Stimulated activated CD4-positive, alpha-beta T cell treated with anti-CD3 and anti-CD28 coated beads, Interleukin-1b, Interleukin-23, amount 100 ng/mL, for 48 hours (primary cell): Measurements from ENCODE around the gene DAB1.
A peak's percentile ranks its signal among the peaks of the same experiment; 100 is the strongest.

ENCODE experiments used
- DNase-seq: peaks from one replicate; pipeline ENCODE4 v3.0.0-alpha.2; 2020

DAB1 gene

DNA sequence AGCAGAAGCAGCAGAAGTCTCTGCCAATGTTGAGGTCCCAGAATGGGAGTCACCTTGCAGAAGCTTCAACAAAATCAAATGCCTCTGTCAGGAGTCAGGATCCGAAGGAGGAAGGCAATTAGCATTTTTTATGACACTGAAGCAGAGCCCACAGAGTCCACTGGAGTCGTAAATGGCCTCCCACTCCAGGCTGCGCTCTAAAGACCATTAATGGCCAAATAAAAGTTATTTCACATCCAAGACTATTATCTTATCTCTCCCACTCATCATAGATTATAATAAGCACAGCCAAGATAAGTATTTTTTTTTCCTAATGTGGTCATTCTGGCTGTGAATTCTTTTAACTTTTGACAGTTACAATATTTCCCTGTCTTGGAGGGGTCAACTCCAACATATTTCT lies 267.0 kb downstream of the DAB1 start:
- no peak for DNase-seq

- no peak for DNase-seq
These were observed 277.8 kb downstream of the DAB1 start for GRCh38 chr1:57146100-57146499.

DNA sequence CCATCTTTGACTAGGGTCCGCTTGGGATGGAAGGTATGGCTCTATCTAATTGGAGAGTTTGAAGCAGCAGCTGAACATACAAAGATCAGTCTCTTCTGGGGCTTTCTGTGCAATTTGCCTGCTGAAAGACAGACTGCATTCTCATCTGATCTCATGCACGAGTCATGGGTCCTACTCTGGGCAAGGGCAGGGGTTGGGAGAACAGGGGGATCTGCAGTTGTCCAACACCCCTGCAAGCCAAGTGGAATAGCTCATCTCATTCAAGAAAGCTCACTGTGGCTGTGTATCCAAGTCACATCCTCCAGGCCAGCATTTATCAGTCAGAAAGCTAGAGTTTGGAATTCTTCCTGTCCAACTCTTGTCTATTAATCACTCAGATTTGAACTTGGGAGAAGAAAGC lies 280.9 kb downstream of the DAB1 start:
- DNase-seq, result no peak

DNA sequence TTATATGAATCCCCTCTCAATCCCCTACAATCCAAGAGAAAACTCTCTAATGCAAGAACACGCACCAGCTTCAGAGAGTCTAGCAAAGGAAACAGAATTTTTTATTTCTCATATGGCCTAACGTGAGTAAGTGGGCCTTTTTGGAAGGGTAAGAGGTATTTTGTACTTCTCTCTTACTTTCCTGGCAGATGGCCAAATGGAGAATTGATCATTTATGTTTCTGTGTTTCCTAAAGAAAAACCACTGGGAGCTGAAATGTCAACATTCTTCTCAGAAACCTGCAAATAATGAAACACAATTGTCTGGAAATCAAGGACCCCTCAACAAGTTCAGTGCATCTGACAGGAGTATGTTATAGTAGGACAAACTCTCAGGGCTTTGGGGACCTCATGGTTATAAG lies 281.7 kb downstream of the DAB1 start:
- DNase-seq, result no peak

GRCh38 chr1:57138432-57139078 lies 285.3 kb downstream of the DAB1 start:
- no peak for DNase-seq

- DNase-seq, result no peak
These were observed 285.9 kb downstream of the DAB1 start for GRCh38 chr1:57137980-57138379.

DNA sequence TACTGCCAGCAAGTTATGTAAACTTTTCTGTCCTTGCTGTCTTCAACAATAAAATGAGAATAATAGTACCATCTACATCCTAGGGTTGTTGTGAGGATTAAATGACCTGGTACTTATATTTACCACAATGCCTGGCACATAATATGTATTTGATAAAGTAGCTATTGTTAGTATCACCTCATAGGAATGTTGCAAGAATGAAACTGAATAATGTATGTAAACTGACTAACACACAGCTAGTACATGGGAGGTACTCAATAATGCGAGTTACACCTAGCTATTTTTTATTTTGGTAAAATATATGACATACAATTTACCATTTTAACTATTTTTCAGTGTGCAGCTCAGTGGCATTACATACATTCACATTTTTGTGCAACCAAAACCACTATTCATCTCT lies 289.1 kb downstream of the DAB1 start:
- DNase-seq, result no peak

DNA sequence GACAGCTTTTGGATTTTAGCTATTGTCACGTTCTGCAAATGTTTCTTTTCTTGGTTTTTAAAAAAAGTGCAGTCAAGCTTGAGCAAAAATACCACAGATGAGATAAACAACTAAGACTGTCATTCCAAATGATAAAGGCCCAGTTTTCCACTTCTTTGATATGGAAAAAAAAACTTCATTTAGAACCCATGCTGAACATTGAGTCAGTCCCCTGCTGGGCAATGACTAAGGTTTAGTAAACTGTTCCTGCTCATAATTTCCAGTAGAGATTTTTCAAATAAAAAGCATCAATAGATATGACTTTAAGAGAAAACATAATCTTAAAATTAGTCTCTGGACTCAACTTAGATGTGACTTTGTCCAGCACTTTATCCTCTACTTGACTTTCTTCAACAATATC lies 290.2 kb downstream of the DAB1 start:
- DNase-seq, result no peak

GRCh38 chr1:57132993-57133622 lies 290.8 kb downstream of the DAB1 start:
- no peak for DNase-seq

GRCh38 chr1:57131701-57132394 lies 292.0 kb downstream of the DAB1 start:
- DNase-seq, result no peak

GRCh38 chr1:57131257-57131656 lies 292.6 kb downstream of the DAB1 start:
- DNase-seq, result no peak

DNA sequence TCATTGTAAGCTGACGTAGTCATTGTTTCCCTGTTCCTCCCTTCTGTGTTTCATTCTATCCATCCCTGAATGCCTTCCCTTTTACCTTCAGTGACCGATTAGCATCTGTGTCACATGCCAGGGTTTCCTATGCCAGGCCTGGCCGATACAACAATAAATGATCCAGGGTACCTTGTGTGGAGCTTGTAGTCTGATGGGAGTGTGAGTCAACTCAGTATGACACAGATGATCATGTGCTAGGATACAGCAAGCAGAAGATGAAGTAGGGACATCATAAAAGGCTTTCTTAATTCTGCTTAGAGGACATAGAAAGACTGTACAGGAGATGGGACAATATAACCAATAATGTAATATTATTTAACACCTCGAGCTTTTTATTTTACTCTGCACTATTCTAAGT lies 294.0 kb downstream of the DAB1 start:
- no peak for DNase-seq

- DNase-seq, result no peak
These were observed 295.9 kb downstream of the DAB1 start for GRCh38 chr1:57127976-57128375.

GRCh38 chr1:57124768-57125446 lies 299.0 kb downstream of the DAB1 start:
- peak; percentile 21 for DNase-seq

GRCh38 chr1:57124170-57124569 lies 299.7 kb downstream of the DAB1 start:
- no peak for DNase-seq

- DNase-seq, result no peak
These were observed 301.8 kb downstream of the DAB1 start for GRCh38 chr1:57122031-57122430.

- no peak for DNase-seq
These were observed 304.8 kb downstream of the DAB1 start for GRCh38 chr1:57118948-57119603.

DNA sequence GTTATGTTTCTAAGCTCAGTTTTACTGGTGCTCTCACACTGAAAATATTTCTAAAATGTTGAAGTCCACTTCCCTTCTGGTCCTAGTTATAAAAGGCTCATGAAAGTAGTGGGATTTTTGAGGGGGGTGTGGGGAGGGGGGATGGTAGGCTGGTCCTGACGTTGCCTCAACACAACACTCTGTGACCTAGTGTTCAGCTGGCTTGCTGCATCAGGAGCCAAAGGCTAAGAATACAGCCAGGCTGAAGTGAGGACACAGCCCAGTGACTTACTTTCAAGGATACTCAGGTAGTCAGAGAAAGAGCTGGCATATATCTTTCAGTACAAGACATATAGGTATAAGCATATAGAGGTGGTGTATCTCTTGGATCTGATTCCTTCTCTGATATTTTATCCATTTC lies 306.1 kb downstream of the DAB1 start:
- DNase-seq, result no peak

DNA sequence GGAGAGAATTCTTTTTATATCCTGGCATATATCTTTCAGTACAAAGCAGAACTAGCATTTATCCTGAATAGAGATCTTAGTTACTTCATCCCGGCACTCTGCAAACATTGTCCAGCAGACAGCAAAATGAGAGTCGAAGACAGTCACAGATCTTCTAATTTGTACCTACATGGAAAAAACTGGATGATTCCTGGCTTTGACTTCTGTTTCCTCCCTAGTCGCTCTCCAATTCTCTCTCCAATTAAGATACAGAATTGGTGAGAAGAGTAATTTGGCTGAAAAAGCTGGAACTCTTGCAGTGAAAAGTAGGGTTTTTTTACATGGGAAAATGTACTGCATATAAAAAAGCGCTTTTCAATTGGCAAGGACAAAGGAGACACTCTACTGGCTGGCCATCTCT lies 307.0 kb downstream of the DAB1 start:
- no peak for DNase-seq

DNA sequence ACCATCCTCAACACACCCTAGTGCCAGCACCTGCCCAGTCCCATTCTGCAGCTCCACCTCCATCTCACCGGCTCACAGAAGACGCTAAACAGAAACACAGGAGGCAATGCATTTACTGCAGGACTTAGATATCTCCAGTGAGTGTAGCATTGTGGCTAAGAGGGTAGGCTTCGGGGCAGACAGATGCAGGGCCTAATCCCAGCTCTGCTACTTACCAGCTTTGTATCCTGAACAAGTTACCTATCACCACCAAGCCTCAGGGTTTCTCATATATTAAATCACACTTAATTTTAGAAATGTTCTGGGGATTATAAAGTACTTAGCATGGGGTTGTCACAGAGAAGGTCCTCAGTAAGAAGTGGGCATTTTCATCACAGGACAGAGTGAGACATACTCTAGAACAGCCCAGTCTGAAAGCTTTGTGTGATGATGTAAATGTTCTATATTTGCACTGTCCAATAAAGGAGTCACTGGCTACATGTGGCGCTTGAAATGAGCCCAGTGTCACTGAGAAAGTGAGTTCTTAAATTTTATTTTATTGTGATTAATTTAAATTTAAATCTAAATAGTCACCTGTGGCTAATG lies 308.7 kb downstream of the DAB1 start:
- no peak for DNase-seq

GRCh38 chr1:57112148-57112547 lies 311.7 kb downstream of the DAB1 start:
- DNase-seq, result no peak

- DNase-seq, result no peak
These were observed 312.7 kb downstream of the DAB1 start for GRCh38 chr1:57111175-57111574.

DNA sequence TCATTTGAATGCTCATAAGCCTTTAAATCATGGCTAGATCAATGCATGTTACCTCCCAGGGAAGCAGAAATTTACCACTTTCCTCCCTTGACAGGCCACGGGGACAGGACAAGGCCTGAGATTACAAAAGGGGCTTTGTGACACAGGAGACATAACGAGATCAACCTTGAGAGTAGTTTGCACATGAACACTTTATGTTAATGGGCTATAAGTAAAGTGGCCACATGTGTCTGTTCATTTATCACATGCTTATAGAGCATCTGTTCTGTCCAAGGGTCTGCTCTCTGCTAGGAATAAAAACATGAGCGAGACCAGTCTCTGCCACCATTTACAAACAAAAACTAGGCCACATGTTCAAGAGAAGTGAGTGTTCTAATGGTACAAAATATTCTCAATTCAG lies 314.0 kb downstream of the DAB1 start:
- no peak for DNase-seq
